NCI-H510A (cell line): ENCODE measurements around the gene SLC2A6.
A peak's percentile ranks its signal among the peaks of the same experiment; 100 is the strongest.

Experiments used
- DNase-seq: peaks from one replicate; lab custom pipeline; 2025; lab: John Stamatoyannopoulos, UW

The SLC2A6 gene

DNA sequence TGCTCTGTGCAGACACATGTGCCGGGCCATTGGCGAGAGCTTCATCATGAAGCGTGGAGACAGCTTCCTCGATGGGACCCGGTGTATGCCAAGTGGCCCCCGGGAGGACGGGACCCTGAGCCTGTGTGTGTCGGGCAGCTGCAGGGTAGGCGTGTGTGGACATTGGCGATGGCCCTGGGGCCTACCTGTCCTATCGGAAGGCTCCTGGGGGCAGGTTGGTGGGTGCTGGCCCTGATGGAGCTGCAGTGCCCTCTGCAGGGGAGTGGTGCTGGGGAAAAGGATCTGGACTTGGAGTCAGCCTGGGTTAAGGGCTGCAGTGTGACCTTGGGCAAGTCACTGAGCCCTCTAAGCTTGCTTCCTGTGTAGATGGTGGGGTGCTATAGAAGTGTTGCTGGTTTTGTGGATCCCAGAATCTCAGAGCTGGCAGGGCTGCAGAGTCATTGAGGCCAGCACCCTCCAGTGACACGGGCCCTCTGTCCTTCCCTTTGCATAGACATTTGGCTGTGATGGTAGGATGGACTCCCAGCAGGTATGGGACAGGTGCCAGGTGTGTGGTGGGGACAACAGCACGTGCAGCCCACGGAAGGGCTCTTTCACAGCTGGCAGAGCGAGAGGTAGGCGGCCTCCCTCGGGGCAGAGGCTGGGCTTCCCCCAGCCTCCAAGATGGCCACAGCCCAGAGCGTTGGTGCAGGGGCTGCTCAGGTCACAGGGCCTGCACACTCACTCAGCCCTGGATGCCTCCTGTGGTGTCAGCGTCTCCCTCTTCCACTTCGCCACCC, 41.0 kb downstream of the SLC2A6 start:
- no peak for DNase-seq

DNA sequence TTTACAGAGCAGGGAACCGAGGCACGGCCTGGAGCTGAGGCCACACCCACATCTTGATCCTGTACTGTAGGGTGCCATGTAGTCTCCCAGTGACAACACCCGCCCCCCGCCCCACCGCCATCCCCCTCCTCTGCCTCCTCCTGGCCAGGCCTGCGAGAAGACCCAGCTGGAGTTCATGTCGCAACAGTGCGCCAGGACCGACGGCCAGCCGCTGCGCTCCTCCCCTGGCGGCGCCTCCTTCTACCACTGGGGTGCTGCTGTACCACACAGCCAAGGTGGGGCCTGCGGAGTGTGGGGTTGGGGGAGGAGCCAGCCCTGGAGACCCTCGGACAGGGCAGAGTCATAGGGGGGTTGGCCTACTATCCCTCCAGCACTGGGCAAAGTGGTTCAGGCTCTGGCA, 42.2 kb downstream of the SLC2A6 start:
- DNase-seq = no peak

DNA sequence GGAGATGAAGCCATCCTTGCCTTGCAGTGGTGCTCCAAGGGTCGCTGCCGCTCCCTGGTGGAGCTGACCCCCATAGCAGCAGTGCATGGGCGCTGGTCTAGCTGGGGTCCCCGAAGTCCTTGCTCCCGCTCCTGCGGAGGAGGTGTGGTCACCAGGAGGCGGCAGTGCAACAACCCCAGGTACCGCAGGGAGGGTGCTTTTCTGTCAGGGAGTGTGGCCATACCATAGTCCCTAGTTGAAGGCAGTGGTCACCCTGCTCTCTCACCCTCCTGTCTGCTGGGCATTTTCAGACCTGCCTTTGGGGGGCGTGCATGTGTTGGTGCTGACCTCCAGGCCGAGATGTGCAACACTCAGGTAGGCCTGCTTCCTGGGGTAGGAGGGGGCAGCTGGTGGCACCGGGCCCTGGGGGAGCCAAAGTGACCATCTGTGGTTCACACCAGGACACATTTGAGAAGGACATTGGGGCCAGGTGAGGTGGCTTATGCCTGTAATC, 45.5 kb downstream of the SLC2A6 start:
- DNase-seq = no peak

DNA sequence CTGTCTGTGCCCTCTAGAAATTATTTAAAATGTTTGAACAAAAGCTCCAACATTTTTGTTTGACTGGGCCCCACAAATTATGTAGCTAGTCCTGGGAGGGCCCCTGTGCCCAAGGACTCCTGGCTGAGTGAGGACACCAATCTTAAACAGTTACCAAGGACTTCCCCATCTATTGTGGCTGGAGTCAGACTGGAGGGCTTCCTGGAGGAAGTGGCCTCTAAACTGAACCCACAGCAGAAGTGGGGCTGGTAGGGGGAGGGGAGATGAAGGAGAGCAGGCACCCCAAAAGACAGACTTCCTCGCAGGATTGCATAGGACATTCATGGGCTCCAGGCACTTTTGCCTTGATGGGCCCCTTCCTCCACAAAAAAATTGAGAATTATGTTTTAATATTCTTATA, 48.7 kb downstream of the SLC2A6 start:
- no peak for DNase-seq

DNA sequence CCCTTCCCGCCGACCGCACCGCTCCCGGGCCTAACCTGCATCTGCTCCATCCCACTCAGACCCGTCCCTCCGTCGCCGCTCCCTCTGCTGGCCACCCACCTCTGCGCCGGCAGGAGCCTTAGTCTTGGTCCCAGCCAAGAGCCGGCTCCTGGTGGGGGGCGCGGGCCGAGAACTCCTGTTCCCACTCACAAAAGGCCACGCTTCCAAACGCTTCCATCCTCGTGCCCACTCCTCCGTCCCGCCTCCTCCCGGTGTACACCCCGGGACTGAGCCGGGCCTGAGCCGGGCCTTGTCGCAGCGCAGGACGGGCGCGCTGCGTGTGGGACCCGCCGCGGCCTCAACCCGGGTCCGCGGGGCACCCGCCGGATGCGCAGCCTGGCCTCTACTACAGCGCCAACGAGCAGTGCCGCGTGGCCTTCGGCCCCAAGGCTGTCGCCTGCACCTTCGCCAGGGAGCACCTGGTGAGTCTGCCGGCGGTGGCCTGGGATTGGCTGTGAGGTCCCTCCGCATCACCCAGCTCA, 49.2 kb downstream of the SLC2A6 start:
- DNase-seq = no peak

DNA sequence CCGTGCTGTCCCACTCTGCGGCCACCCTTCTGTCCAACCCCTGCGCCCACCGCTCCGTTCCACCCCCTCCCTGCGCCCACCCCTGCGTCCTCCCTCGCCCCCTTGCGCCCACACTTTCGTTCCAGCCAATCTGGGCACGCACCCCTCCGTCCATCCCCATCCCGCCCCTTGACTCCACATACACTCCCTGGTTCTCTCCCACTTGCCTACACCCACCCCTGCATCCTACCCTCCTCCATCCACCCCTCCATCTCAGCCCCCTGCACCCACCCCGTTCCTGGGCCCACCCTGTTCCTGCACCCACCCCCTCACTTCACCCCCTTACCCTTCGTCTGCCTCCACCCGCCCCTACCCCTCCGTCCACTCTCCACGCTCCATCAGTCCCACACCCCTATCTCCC, 49.7 kb downstream of the SLC2A6 start:
- no peak for DNase-seq

DNA sequence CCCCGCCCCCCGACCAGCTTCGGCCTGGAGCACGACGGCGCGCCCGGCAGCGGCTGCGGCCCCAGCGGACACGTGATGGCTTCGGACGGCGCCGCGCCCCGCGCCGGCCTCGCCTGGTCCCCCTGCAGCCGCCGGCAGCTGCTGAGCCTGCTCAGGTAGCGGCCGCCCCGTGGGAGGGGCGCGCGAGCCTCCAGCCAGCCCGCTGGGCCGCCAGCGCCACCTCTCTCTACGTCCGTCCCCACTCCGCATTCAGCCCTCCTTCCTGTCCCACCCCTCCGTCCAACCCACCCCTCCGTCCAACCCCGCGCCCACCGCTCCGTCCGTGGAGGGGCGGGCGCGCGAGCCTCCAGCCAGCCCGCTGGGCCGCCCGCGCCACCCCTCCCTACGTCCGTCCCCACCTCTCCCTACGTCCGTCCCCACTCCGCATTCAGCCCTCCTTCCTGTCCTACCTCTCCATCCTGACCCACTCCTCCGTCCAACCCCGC, 50.2 kb downstream of the SLC2A6 start:
- peak; percentile 56 for DNase-seq

DNA sequence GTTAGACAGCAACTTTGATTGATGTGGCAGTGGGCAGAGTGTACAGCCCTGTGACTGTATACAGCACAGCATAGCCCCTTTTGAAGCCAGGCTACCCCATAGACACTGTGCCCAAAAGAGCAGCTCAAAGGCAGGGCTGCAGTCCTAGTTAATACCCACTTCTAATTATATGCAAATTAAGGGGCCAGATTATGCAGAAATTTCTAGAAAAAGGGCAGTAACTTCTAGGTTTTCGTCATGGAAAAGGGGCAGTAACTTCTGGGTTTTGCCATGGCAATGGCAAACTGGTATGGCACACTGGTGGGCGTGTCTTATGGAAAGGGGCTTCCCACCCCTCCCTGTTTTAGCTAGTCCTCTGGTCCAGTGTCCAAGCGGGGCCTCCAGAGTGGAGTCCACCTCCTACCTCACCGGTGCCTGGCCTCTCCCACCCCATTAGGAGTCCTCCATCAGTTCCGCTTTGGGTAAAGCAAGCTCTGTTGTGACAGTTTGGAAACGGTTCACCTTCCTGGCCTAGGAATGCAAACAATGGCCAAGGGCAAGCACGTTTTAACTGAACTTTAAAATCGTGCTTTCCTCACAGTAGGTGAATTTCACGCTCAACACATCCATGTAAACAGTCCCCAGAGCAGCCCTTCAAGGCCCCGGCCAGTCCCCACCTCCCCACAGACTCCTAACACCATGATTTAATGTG, 51.1 kb downstream of the SLC2A6 start:
- DNase-seq = no peak

DNA sequence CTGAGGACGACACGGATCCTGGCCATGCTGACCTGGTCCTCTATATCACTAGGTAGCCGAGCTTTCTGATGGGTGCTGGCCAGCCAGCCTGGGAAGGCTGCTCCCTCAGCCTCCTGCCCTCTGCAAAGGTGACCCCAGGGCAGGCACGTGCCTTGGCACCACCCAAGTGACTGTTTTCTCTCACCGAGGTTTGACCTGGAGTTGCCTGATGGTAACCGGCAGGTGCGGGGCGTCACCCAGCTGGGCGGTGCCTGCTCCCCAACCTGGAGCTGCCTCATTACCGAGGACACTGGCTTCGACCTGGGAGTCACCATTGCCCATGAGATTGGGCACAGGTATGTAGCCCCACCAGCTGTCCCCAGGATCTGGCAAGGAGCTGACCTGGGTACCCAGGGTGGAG, 52.9 kb downstream of the SLC2A6 start:
- no peak for DNase-seq

DNA sequence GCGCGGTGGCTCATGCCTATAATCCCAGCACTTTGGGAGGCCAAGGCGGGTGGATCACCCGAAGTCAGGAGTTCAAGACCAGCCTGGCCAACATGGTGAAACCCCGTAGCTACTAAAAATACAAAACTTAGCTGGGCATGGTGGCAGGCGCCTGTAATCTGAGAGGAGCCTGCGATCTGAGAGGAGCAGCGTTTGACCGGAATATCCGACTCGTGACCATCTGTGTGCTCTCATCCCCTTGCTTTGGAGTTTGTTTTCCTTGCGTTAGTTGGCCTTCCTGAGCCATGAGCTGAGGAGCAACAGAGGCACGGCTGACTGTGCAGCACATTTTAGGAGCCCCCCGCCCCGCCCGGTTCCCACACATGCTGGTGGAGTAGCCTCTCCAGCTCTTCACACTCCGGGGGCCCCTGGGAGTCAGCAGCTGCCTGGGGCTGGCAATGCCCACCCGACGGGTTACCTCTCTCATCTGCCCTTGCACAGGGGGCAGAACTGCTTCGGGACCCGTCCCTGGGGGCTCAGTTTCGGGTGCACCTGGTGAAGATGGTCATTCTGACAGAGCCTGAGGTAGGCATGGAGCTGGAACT, 53.8 kb downstream of the SLC2A6 start:
- no peak for DNase-seq

DNA sequence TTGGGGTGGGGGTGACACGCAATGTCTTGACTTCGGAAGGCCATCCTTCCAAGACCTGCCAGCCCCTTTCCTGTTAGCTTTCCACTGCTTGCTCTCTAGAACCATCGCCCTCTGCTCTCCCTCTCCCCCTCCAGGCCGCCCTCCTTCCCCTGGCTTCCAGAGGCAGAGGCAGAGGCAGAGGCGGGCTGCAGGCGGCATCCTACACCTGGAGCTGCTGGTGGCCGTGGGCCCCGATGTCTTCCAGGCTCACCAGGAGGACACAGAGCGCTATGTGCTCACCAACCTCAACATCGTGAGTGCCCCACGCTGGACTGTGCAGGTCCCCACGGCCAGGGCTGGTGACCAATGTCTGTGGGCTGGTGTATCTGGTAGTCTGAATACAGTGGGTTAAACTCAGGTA, 54.7 kb downstream of the SLC2A6 start:
- no peak for DNase-seq

DNA sequence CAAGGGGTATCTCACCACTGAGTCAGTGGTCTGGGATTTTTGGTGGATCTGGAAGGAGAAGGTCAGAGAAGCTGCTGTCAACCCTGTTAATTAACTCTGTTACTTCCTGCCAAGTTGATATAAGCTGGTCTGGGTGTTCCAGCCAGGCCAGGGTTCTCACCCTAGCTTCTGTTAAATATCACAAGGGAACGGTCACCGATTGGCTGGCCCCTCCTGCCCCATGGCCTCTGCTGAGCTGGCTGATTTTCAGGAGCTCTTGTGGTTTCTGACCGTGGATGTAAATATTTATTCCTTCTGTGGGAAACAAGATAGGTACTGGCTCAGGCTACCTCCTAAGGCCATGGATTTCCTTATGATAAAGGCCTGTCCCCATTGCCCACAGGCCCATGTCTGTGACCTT, 55.7 kb downstream of the SLC2A6 start:
- no peak for DNase-seq

DNA sequence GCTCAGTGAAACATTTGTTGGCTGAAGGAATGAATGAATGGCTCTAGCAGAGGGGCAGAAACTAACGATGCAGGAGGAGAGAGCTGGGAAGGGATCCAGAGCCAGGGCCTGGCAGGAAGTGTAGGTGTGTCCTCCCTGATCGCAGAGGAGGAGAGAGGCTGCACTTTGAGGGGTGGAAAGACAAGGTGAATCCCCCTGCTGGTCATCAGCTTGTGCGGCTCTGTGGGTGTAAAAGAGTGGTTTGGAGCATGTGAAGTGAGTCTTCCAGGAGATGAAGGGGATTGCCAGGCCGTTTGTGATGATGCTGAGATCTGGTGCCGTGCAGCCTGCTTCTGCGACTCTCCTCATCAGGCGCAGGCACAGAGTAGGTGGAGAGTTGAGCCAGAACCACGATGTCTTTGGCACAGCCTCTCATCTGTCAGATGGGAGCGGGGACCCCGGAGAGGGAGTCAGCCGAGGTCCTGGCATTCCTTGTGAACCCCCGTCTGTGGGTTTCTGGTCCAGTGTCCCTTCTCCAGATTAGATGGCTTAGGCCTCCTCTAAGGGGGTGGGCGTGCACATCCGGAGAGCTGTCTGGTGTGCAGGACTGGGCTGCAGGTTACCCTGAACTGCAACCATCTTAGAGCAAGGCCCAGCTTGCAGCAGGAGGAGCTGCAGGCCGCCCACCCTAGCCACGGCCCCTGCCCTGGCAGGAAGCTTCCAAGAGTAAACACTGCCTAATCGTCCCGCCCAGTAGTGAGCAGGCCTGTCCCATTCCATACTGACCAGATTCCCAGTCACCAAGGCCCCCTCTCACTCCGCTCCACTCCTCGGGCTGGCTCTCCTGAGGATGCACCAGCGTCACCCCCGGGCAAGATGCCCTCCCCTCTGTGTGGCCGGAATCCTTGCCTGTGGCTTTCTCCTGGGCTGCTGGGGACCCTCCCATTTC, 57.0 kb downstream of the SLC2A6 start, which contains the start of gene ADAMTS13:
Gene ADAMTS13 (plus strand): TSS at position 753 of the 928 bp plus-strand sequence. CDS start 77 bp downstream, at position 830.
- no peak for DNase-seq
